ENCODE measurements around the gene MYT1. TPM values are rescaled to one million over a fixed set of nuclear protein-coding genes. Genes with fewer than 3 reads are reported as not detected.

The MYT1 gene
- polyA plus RNA-seq, 1 donor from 2014 or later, result 35.8 TPM

DNA sequence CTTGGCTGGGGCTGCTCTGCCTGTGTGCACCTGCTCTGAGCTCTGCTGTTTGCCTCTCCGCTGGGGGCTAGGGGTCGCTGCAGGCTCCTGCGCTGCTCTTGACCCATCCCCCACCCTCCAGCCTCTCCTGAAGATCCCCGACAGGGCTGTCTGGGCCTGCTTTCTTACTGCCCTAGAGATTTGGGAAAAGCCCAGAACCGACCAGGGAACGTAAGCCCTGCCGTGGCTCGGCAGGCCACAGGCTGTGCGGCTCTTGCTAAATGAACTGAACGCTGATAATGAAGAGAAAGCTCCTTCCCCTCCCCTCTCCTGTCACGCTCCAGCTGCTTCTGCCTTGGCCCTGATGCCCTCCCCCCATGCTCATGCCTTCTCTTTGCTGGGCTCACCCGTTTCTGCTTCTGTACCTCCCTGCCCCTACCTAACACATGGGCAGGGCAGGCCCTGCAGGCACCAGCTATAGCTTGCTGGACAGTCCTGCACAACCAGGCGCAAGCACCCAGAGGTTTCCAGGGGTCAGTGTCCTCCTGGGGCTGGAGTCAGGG is 59.3 kb downstream of the MYT1 start:
- no peaks in the 10 kb centered on the region for H3K9me3 ChIP-seq (ENCODE audit: low read length)
- no peak overlapping the region for H3K4me2 ChIP-seq (ENCODE audit: low read length)
- H3K9me2 ChIP-seq (ENCODE audit: insufficient read depth, low read length), result no peaks in the 10 kb centered on the region
- H3K27me3 ChIP-seq (ENCODE audit: insufficient read depth, low read depth, low read length), result no peaks in the 10 kb centered on the region
- H3K9ac ChIP-seq (ENCODE audit: low read length), result no peak overlapping the region
- no peaks in the 10 kb centered on the region for H3K79me2 ChIP-seq (replicated peaks; ENCODE audit: insufficient read depth, low read length)
- no peak overlapping the region for H3K27ac ChIP-seq (ENCODE audit: low read length)
- no peak overlapping the region for H3K4me3 ChIP-seq (ENCODE audit: low read length)
- peaks cover 9% of the 10 kb centered on the region for H3K36me3 ChIP-seq (ENCODE audit: insufficient read depth, low read length)
- H4K20me1 ChIP-seq (ENCODE audit: insufficient read depth), result no peaks in the 10 kb centered on the region
- H3F3A ChIP-seq (ENCODE audit: insufficient read depth, low read length, poor library complexity, severe bottlenecking), result no peaks in the 10 kb centered on the region
- H2AFZ ChIP-seq (ENCODE audit: low read depth, low read length), result no peak overlapping the region
- no peak for TF ChIP-seq EZH2 (IDR thresholded peaks at IDR 0.05; ENCODE audit: borderline replicate concordance, insufficient read depth, low read length, poor library complexity, severe bottlenecking)
- TF ChIP-seq SMC3 (conservative IDR thresholded peaks at IDR 0.05; ENCODE audit: poor library complexity), result peak; percentile 63
- no peak for TF ChIP-seq MXI1 (conservative IDR thresholded peaks at IDR 0.05; ENCODE audit: poor library complexity, severe bottlenecking)
- TF ChIP-seq, protein P1, sequence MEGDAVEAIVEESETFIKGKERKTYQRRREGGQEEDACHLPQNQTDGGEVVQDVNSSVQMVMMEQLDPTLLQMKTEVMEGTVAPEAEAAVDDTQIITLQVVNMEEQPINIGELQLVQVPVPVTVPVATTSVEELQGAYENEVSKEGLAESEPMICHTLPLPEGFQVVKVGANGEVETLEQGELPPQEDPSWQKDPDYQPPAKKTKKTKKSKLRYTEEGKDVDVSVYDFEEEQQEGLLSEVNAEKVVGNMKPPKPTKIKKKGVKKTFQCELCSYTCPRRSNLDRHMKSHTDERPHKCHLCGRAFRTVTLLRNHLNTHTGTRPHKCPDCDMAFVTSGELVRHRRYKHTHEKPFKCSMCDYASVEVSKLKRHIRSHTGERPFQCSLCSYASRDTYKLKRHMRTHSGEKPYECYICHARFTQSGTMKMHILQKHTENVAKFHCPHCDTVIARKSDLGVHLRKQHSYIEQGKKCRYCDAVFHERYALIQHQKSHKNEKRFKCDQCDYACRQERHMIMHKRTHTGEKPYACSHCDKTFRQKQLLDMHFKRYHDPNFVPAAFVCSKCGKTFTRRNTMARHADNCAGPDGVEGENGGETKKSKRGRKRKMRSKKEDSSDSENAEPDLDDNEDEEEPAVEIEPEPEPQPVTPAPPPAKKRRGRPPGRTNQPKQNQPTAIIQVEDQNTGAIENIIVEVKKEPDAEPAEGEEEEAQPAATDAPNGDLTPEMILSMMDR (IDR thresholded peaks at IDR 0.05; ENCODE audit: poor library complexity, severe bottlenecking), result peak; percentile 73
- TF ChIP-seq POLR2AphosphoS5 (IDR thresholded peaks at IDR 0.05), result peak; percentile 11
- peak; percentile 61 for TF ChIP-seq RAD21 (conservative IDR thresholded peaks at IDR 0.05)

DNA sequence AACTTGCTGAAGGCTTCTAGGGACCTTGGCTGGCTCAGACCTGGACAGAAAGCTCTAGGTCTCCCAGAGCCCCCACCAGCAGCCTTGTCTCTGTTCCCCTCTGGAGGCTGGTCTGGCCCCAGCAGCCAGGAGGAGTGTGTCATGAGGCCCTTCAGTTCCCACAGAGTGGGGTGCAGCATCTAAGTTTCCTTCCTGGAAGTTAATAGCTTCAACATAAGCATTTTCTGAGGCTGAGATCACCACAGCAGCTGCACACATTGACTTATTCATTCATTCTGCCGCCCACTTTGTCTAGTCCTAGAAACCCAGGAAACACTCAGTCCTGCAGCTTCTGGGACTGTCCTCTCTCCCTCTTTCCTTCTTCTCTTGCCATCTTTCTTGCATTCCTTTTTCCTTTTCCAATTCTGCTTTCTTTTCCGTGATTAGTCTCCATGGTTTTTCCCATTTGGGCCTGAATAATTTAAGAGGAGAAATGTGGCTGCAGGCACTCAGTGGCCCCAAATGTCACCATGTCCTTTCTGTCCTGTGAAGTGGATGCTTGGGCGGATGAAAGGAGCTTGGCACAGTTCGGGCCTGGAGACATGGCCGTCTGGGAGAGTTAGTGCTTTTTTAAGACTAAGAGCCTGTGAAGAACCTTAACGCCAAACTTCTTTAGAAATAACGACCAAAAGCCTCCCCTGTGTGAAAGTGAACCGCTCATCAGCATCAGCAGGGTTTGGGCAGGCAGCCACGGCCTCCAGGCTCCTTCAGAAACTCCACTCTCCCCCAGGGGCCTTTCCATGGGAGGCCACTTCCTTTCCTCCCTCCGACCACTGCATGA is 60.3 kb downstream of the MYT1 start:
- no peak for TF ChIP-seq RAD21 (conservative IDR thresholded peaks at IDR 0.05)
- TF ChIP-seq, protein P2, sequence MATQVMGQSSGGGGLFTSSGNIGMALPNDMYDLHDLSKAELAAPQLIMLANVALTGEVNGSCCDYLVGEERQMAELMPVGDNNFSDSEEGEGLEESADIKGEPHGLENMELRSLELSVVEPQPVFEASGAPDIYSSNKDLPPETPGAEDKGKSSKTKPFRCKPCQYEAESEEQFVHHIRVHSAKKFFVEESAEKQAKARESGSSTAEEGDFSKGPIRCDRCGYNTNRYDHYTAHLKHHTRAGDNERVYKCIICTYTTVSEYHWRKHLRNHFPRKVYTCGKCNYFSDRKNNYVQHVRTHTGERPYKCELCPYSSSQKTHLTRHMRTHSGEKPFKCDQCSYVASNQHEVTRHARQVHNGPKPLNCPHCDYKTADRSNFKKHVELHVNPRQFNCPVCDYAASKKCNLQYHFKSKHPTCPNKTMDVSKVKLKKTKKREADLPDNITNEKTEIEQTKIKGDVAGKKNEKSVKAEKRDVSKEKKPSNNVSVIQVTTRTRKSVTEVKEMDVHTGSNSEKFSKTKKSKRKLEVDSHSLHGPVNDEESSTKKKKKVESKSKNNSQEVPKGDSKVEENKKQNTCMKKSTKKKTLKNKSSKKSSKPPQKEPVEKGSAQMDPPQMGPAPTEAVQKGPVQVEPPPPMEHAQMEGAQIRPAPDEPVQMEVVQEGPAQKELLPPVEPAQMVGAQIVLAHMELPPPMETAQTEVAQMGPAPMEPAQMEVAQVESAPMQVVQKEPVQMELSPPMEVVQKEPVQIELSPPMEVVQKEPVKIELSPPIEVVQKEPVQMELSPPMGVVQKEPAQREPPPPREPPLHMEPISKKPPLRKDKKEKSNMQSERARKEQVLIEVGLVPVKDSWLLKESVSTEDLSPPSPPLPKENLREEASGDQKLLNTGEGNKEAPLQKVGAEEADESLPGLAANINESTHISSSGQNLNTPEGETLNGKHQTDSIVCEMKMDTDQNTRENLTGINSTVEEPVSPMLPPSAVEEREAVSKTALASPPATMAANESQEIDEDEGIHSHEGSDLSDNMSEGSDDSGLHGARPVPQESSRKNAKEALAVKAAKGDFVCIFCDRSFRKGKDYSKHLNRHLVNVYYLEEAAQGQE (IDR thresholded peaks at IDR 0.05; ENCODE audit: borderline replicate concordance), result no peak
- TF ChIP-seq MXI1 (conservative IDR thresholded peaks at IDR 0.05; ENCODE audit: poor library complexity, severe bottlenecking), result no peak
- TF ChIP-seq POLR2AphosphoS5 (IDR thresholded peaks at IDR 0.05), result no peak
- TF ChIP-seq EP300 (conservative IDR thresholded peaks at IDR 0.05; ENCODE audit: poor library complexity, severe bottlenecking), result no peak
- TF ChIP-seq EZH2 (IDR thresholded peaks at IDR 0.05; ENCODE audit: borderline replicate concordance, insufficient read depth, low read length, poor library complexity, severe bottlenecking), result no peak
- TF ChIP-seq, protein P1 (IDR thresholded peaks at IDR 0.05; ENCODE audit: poor library complexity, severe bottlenecking), result no peak
- no peak for TF ChIP-seq SMC3 (conservative IDR thresholded peaks at IDR 0.05; ENCODE audit: poor library complexity)
- no peak for TF ChIP-seq TAF1 (IDR thresholded peaks at IDR 0.05; ENCODE audit: low read depth)
- Histone ChIP-seq H3F3A (ENCODE audit: insufficient read depth, low read length, poor library complexity, severe bottlenecking) (no peaks in the 10 kb centered on the region), H3K4me3 (ENCODE audit: low read length) (no peak overlapping the region), H3K9ac (ENCODE audit: low read length) (no peak overlapping the region), H3K9me3 (ENCODE audit: low read length) (no peaks in the 10 kb centered on the region), H3K4me2 (ENCODE audit: low read length) (no peak overlapping the region), H3K9me2 (ENCODE audit: insufficient read depth, low read length) (no peaks in the 10 kb centered on the region), H3K27me3 (ENCODE audit: insufficient read depth, low read depth, low read length) (no peaks in the 10 kb centered on the region), H4K20me1 (ENCODE audit: insufficient read depth) (no peaks in the 10 kb centered on the region), H3K36me3 (ENCODE audit: insufficient read depth, low read length) (peaks cover 9% of the 10 kb centered on the region), H3K27ac (ENCODE audit: low read length) (no peak overlapping the region), H3K79me2 (replicated peaks; ENCODE audit: insufficient read depth, low read length) (no peaks in the 10 kb centered on the region), H2AFZ (ENCODE audit: low read depth, low read length) (no peak overlapping the region)

Measured in neural cell (in vitro differentiated cells).